K562 (cell line): ENCODE data around the gene ODF4.

ENCODE experiments used
- FOSL1 ChIP-seq: fragments of 200-800 bp; sonication (Bioruptor generic); conservative IDR thresholded peaks from 2 replicates; pipeline ENCODE4 v1.6.1; 2016; ENCODE audit warnings: missing genetic modification characterization, missing compliant biosample characterization
- FOXM1 ChIP-seq, 2 experiments: fragments of 450-650 bp in 1 of 2; sonication (generic) in 1 of 2; formaldehyde crosslinking in 1 of 2; IDR thresholded peaks; 2 replicates each; pipeline versions ENCODE4 v1.6.1 to v1.9.0; 2017 to 2022; ENCODE audit warnings: low read depth in 2 of 2, mild to moderate bottlenecking in 2 of 2, missing genetic modification reagents in 1 of 2, moderate library complexity in 1 of 2
- GABPA ChIP-seq: fragments of 200-800 bp; sonication (Bioruptor generic); conservative IDR thresholded peaks from 2 replicates; pipeline ENCODE4 v1.6.1; 2016; ENCODE audit warnings: low read depth, missing genetic modification characterization, missing compliant biosample characterization
- GABPB1 ChIP-seq: sonication (generic); formaldehyde crosslinking; IDR thresholded peaks from 2 replicates; pipeline ENCODE4 v1.8.0; 2022; ENCODE audit warnings: mild to moderate bottlenecking, missing genetic modification reagents
- NFIC ChIP-seq: fragments of 450-650 bp; IDR thresholded peaks from 2 replicates; pipeline ENCODE4 v1.6.1; 2017; ENCODE audit warnings: mild to moderate bottlenecking, inconsistent platforms
- NR2C1 ChIP-seq, 2 experiments: fragments of 450-650 bp; IDR thresholded peaks; 2 replicates each; pipeline ENCODE4 v1.6.1; 2017; ENCODE audit warnings: mild to moderate bottlenecking in 2 of 2, antibody characterized with exemption in 1 of 2, inconsistent platforms in 1 of 2, missing compliant biosample characterization in 1 of 2, missing genetic modification characterization in 1 of 2
- NRF1 ChIP-seq, 2 experiments: fragments of 450-650 bp; IDR thresholded peaks in 1 of 2; conservative IDR thresholded peaks in 1 of 2; 2 replicates each; pipeline ENCODE4 v1.6.1; 2014; ENCODE audit warnings: mild to moderate bottlenecking in 2 of 2
- POLR2A ChIP-seq: fragments of 450-650 bp; conservative IDR thresholded peaks from 2 replicates; pipeline ENCODE4 v1.6.1; 2016
- UBTF ChIP-seq, 2 experiments: IDR thresholded peaks; 2 replicates each; pipeline ENCODE4 v1.6.1; 2012; ENCODE audit warnings: improper control_type of control experiment in 2 of 2, low read depth in 2 of 2, low read length in 2 of 2, borderline replicate concordance in 1 of 2
- XRCC5 ChIP-seq: fragments of 200-400 bp; formaldehyde crosslinking; IDR thresholded peaks from 2 replicates; pipeline ENCODE4 v1.6.1; 2017; ENCODE audit warnings: low read depth, mild to moderate bottlenecking, low read length
- ZNF354B ChIP-seq: fragments of 250-450 bp; sonication (Bioruptor Pico); IDR thresholded peaks from 2 replicates; pipeline ENCODE4 v1.4.0; 2020
- ZNF449 ChIP-seq: fragments of 250-450 bp; sonication (Bioruptor Pico); IDR thresholded peaks from 2 replicates; pipeline ENCODE4 v1.8.0; 2022; ENCODE audit warnings: moderate library complexity, mild to moderate bottlenecking, inconsistent platforms
- TF ChIP-seq, protein P1 (sequence below), 3 experiments: IDR thresholded peaks in 2 of 3; conservative IDR thresholded peaks in 1 of 3; 2 replicates each; pipeline ENCODE4 v1.5.1; 2011 to 2012; ENCODE audit warnings: low read length in 3 of 3, mild to moderate bottlenecking in 3 of 3, control low read depth in 2 of 3, improper control_type of control experiment in 1 of 3, inconsistent platforms in 1 of 3, low read depth in 1 of 3, mixed read lengths in 1 of 3, moderate library complexity in 1 of 3; ENCODE audit not compliant: insufficient read depth in 2 of 3

DNA sequence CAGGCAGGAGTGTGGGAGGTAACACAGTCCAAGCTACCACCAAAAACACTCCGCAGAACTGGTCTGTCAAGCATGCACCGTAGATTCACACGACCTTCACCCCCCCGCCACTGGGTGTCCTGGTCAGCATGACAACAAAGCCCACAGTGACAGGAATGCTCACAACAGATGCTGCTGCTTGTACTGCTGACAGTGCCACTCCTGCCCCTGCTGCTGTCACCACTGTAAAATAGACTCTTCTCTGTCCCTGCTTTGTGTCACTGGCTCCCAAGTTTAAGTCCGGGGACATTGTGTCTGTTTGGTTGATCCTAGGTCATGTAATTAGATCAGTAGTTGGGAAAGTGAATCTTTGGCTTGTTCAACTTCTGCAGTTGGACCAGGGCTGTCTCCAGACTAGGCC is 7.0 kb upstream of the ODF4 start:
- TF ChIP-seq NR2C1 (IDR thresholded peaks at IDR 0.05) (no peak), NR2C1 (tag; IDR thresholded peaks at IDR 0.05) (no peak), NFIC (no peak), ZNF449 (CRISPR knock-in tag) (no peak), GABPB1 (CRISPR knock-in tag) (no peak), FOXM1 (IDR thresholded peaks at IDR 0.05; ENCODE audit: low read depth) (no peak), FOXM1 (CRISPR knock-in tag; IDR thresholded peaks at IDR 0.05; ENCODE audit: low read depth) (no peak), ZNF354B (CRISPR knock-in tag) (no peak), UBTF (IDR thresholded peaks at IDR 0.05; ENCODE audit: borderline replicate concordance in 1 of 2, low read depth in 2 of 2, low read length in 2 of 2) (no peak), NRF1 (conservative IDR thresholded peaks at IDR 0.05 in 1 of 2, IDR thresholded peaks at IDR 0.05 in 1 of 2) (no peak), FOSL1 (no peak), XRCC5 (no peak), POLR2A (no peak), GABPA (tag) (no peak)
- TF ChIP-seq, protein P1, sequence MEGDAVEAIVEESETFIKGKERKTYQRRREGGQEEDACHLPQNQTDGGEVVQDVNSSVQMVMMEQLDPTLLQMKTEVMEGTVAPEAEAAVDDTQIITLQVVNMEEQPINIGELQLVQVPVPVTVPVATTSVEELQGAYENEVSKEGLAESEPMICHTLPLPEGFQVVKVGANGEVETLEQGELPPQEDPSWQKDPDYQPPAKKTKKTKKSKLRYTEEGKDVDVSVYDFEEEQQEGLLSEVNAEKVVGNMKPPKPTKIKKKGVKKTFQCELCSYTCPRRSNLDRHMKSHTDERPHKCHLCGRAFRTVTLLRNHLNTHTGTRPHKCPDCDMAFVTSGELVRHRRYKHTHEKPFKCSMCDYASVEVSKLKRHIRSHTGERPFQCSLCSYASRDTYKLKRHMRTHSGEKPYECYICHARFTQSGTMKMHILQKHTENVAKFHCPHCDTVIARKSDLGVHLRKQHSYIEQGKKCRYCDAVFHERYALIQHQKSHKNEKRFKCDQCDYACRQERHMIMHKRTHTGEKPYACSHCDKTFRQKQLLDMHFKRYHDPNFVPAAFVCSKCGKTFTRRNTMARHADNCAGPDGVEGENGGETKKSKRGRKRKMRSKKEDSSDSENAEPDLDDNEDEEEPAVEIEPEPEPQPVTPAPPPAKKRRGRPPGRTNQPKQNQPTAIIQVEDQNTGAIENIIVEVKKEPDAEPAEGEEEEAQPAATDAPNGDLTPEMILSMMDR (IDR thresholded peaks at IDR 0.05 in 2 of 3, conservative IDR thresholded peaks at IDR 0.05 in 1 of 3; ENCODE audit: insufficient read depth in 2 of 3, low read depth in 1 of 3, low read length in 3 of 3) = no peak
